Adrenal gland (tissue), 5 donors: ENCODE measurements around the gene ZNF619.

Experiments used
- CTCF ChIP-seq, 6 experiments: fragments of 450-650 bp in 4 of 6; fragments of 200-600 bp in 2 of 6; sonication (generic) in 1 of 6; IDR thresholded peaks; 1 replicate in 5 of 6; 2 replicates in 1 of 6; pipeline versions ENCODE4 v1.5.1 to v1.8.0; 2016 to 2021; ENCODE audit warnings: antibody characterized with exemption in 6 of 6, mild to moderate bottlenecking in 2 of 6, moderate library complexity in 1 of 6
- POLR2A ChIP-seq, 2 donors: fragments of 450-650 bp; IDR thresholded peaks; one replicate each; pipeline ENCODE4 v1.6.1; 2017; ENCODE audit warnings: antibody characterized with exemption in 2 of 2, mild to moderate bottlenecking in 2 of 2, moderate library complexity in 1 of 2
- donor health status: DM: no; HTN: no; CAD: no.

GRCh38 chr3:40518848-40519247, 41.9 kb downstream of the ZNF619 start:
- TF ChIP-seq CTCF (IDR thresholded peaks at IDR 0.05): no peak
- no peak for TF ChIP-seq POLR2A (IDR thresholded peaks at IDR 0.05)
